ENCODE data around the gene MAGEA9B. TPM values are rescaled to one million over a fixed set of nuclear protein-coding genes. Genes with fewer than 3 reads are reported as not detected.

Gene MAGEA9B, protein sequence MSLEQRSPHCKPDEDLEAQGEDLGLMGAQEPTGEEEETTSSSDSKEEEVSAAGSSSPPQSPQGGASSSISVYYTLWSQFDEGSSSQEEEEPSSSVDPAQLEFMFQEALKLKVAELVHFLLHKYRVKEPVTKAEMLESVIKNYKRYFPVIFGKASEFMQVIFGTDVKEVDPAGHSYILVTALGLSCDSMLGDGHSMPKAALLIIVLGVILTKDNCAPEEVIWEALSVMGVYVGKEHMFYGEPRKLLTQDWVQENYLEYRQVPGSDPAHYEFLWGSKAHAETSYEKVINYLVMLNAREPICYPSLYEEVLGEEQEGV
- not detected for total RNA-seq

GRCh38 chrX:149587359-149587758 is at the start of gene MAGEA9B:
MAGEA9B (minus strand) TSS chrX:149587459; CDS start chrX:149583179, 4,280 bp downstream.

DNA sequence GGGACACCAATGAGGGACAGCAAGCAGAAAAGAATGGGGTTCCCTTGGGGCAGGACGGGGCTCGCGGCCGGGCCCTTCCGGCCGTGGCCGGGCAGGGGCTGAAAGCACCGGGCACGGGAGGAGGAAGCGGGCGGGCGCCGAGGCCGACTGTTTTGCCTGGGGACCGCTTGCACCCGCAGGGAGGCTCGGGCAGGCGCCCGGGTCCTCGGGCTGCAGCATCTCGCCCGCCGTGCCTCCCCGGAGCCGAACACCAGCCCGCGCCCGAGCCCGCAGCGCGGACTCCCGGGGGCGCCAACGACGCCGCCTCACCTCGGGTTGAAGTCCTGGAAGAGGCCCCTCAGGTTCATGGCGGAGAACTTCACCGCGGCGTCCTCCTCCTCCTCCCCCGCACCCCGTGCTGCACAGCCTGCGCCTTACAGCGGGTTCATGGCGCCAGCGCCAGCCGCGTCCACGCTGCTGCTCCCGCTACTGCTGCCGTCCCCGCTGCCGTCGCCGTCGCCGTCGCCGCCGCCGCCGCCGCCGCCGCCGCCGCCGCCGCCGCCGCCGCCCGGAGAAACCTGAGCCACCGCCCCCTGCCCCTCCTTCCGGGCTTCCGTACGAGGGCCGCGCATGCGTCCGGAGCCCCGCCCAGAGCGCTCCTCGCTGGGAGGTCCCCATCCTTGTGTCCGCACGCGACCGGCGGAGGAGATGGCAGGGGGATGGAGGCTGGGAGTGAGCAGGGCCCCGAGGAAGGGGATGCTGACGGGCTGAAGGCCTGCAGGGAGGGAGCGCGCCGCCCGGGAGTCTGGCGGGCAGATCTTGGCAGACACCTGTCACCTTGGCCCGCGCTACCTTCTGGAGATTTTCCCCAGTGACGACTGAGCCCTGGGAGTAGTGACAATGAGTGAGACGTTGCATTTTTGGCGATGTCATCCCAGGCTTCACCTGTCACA is 44.2 kb upstream of the MAGEA9B start, which contains the start of gene TMEM185A:
TMEM185A (minus strand) TSS at position 559 of the 932 bp plus-strand sequence; CDS start at position 347, 212 bp downstream.

GRCh38 chrX:149595214-149595613 is 8.0 kb upstream of the MAGEA9B start, which contains the start of gene HSFX2:
HSFX2 (minus strand) TSS chrX:149595314; CDS start chrX:149594700, 614 bp downstream.

GRCh38 chrX:149549701-149550100 is 37.6 kb downstream of the MAGEA9B start, which contains the start of gene HSFX3:
HSFX3 (minus strand) TSS chrX:149549924; CDS start chrX:149549852, 72 bp downstream.

DNA sequence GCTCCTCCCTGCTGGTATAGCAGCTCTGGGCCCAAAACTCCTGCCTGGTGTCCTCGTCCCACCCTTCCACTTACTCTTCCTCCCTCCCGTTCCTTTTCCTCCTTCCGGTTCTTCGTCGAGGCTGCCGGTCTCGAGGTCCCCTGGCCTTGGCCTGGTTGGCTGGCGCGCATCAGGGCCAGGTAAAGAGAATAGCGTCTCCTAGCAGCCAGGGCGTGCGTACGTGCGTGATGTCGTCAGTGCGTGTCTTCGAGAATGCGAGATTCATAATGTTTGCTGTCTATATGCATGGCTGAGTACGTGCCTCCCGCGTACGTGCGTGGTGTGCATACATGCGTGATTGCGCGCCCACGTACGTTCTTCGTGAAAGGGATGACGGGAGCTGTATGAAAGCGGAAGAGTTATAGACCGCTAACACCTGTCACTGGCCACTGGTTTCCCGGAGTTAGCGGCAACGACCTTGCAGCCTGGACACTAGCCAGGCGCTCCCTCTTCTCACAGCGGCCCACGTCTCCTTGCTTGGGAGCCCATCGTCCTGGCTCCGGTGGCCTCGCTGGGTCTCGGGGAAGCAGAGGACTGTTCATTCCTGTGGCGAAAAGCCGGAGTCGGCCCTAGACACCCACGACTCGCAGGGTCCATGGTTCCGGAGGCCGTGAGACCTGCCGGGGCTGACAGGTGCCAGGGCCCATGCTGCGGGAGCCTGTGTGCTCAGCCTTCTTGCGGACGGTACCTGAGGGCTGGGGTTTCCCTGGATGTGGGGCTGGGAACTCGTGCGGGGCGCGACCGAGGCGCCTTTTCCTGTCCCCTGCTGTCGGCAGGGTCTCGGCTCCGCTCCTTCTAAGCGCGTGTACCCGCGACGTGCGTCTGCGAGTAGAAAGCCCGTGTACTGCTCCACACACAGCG is 46.4 kb downstream of the MAGEA9B start, which contains the start of gene EOLA1:
EOLA1 (plus strand) TSS at position 392 of the 900 bp plus-strand sequence. CDS start 4,619 bp downstream, outside the sequence.

Other genes with a start within 250 kb of the MAGEA9B start
- gene IDS, start 82.2 kb downstream of the MAGEA9B start, total RNA-seq: 59.9 TPM
- gene EOLA1, start 46.4 kb downstream of the MAGEA9B start, total RNA-seq: 14.3 TPM
- gene HSFX3, start 37.5 kb downstream of the MAGEA9B start, total RNA-seq: not detected
- gene HSFX2, start 7.9 kb upstream of the MAGEA9B start, total RNA-seq: not detected
- gene TMEM185A, start 44.3 kb upstream of the MAGEA9B start, total RNA-seq: 35.7 TPM
- gene MAGEA11, start 124.6 kb upstream of the MAGEA9B start, total RNA-seq: 0.77 TPM
- 3.4 TPM for gene HSFX1, start 186.6 kb upstream of the MAGEA9B start, total RNA-seq
- gene MAGEA9, start 194.5 kb upstream of the MAGEA9B start, total RNA-seq: not detected

All from camera-type eye (tissue), 1 donor.